ENCODE data around the gene NUCB1. TPM values are rescaled to one million over a fixed set of nuclear protein-coding genes. Genes with fewer than 3 reads are reported as not detected.

NUCB1 gene
- polyA plus RNA-seq, 3 donors, result 80.9 to 178 (median 108) TPM

DNA sequence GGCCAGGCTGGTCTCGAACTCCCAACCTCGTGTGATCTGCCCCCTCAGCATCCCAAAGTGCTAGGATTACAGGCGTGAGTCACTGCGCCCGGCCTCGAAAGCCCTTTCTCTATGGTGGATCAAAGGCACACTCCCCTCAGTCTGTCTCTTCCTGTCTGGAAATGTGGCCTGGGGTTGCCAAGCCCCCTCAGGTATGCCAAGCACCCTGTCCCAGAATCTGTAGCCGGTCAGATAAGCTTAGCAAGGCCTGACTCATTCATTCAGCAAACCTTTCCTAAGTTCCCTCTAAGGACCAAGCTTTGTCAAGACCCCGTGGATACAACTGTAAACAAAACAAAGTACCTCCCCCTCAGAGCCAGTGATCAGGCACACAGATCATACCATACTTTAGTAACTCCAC, 14.1 kb downstream of the NUCB1 start:
- H3K27ac ChIP-seq (ENCODE audit: low read depth in 1 of 2, low read length in 2 of 2), result no peak overlapping the region
- H3K27me3 ChIP-seq (ENCODE audit: control insufficient read depth in 2 of 2, insufficient read depth in 2 of 2, low read length in 2 of 2), result no peaks in the 10 kb centered on the region
- no peak for DNase-seq
- 100% methylated on average over 8 of the region's 8 CpGs for WGBS (ENCODE audit: insufficient coverage)
- peaks cover 71 to 93% of the 10 kb centered on the region in 2 donors for H3K36me3 ChIP-seq (replicated peaks in 1 of 2; ENCODE audit: control insufficient read depth in 1 of 2, insufficient read depth in 2 of 2, low read length in 2 of 2)
- intact Hi-C loops (cut with micrococcal nuclease), result no loop called here
- no peaks in the 10 kb centered on the region for H4K20me1 ChIP-seq (ENCODE audit: insufficient read depth, low read length)
- peaks cover 0 to 2% (median 0%) of the 10 kb centered on the region in 3 donors for H3K27me3 Mint-ChIP-seq (ENCODE audit: low read depth in 3 of 3)
- no peak overlapping the region for H2AFZ ChIP-seq (ENCODE audit: insufficient read depth, low read depth, low read length, poor library complexity, severe bottlenecking)
- peaks cover 66 to 95% of the 10 kb centered on the region in 2 donors for H3K36me3 Mint-ChIP-seq
- H3K4me2 ChIP-seq (replicated peaks; ENCODE audit: extremely low read depth, low read length, poor library complexity, severe bottlenecking), result no peak overlapping the region
- H3K9ac ChIP-seq (ENCODE audit: insufficient read depth, low read length, poor library complexity, severe bottlenecking), result no peak overlapping the region
- no peak overlapping the region for H3K4me3 ChIP-seq (replicated peaks in 1 of 3; ENCODE audit: low read depth in 2 of 3, low read length in 3 of 3)
- H3K9me3 Mint-ChIP-seq, result peaks cover 0 to 5% (median 0%) of the 10 kb centered on the region in 7 donors
- no peak overlapping the region for H3K4me3 Mint-ChIP-seq
- peak overlapping the region in 2 of 7 donors; percentile 15 to 66 for H3K27ac Mint-ChIP-seq
- no peak for TF ChIP-seq CTCF (IDR thresholded peaks at IDR 0.05)
- no peaks in the 10 kb centered on the region for H3K4me1 ChIP-seq (ENCODE audit: control insufficient read depth in 1 of 2, insufficient read depth in 2 of 2, low read length in 2 of 2)
- H3K79me2 ChIP-seq (ENCODE audit: insufficient read depth, low read length), result no peaks in the 10 kb centered on the region
- H3K4me1 Mint-ChIP-seq, result no peaks in the 10 kb centered on the region
- H3K9me3 ChIP-seq (replicated peaks in 1 of 2; ENCODE audit: control insufficient read depth in 1 of 2, insufficient read depth in 1 of 2, low read length in 2 of 2), result no peaks in the 10 kb centered on the region

GRCh38 chr19:48915757-48916156, 15.6 kb downstream of the NUCB1 start:
- Histone ChIP-seq H3K27ac (ENCODE audit: low read depth in 1 of 2, low read length in 2 of 2) (no peak overlapping the region), H2AFZ (ENCODE audit: insufficient read depth, low read depth, low read length, poor library complexity, severe bottlenecking) (no peak overlapping the region), H3K4me3 (replicated peaks in 1 of 3; ENCODE audit: low read depth in 2 of 3, low read length in 3 of 3) (no peak overlapping the region), H3K27me3 (ENCODE audit: control insufficient read depth in 2 of 2, insufficient read depth in 2 of 2, low read length in 2 of 2) (no peaks in the 10 kb centered on the region), H4K20me1 (ENCODE audit: insufficient read depth, low read length) (no peaks in the 10 kb centered on the region), H3K4me2 (replicated peaks; ENCODE audit: extremely low read depth, low read length, poor library complexity, severe bottlenecking) (no peak overlapping the region), H3K4me1 (ENCODE audit: control insufficient read depth in 1 of 2, insufficient read depth in 2 of 2, low read length in 2 of 2) (no peaks in the 10 kb centered on the region), H3K9me3 (replicated peaks in 1 of 2; ENCODE audit: control insufficient read depth in 1 of 2, insufficient read depth in 1 of 2, low read length in 2 of 2) (no peaks in the 10 kb centered on the region), H3K36me3 (replicated peaks in 1 of 2; ENCODE audit: control insufficient read depth in 1 of 2, insufficient read depth in 2 of 2, low read length in 2 of 2) (peaks cover 68 to 82% of the 10 kb centered on the region in 2 donors), H3K79me2 (ENCODE audit: insufficient read depth, low read length) (no peaks in the 10 kb centered on the region), H3K9ac (ENCODE audit: insufficient read depth, low read length, poor library complexity, severe bottlenecking) (no peak overlapping the region)
- H3K27me3 Mint-ChIP-seq (ENCODE audit: low read depth in 3 of 3), result peaks cover 0 to 2% (median 0%) of the 10 kb centered on the region in 3 donors
- H3K36me3 Mint-ChIP-seq, result peaks cover 59 to 90% of the 10 kb centered on the region in 2 donors
- TF ChIP-seq CTCF (IDR thresholded peaks at IDR 0.05), result no peak
- WGBS (ENCODE audit: insufficient coverage), result 54% methylated on average over 2 of the region's 8 CpGs
- intact Hi-C loops (cut with micrococcal nuclease), result no loop called here
- H3K27ac Mint-ChIP-seq, result peak overlapping the region in 2 of 7 donors; percentile 51 to 71
- H3K4me1 Mint-ChIP-seq, result no peaks in the 10 kb centered on the region
- H3K4me3 Mint-ChIP-seq, result no peak overlapping the region
- H3K9me3 Mint-ChIP-seq, result peaks cover 0 to 5% (median 0%) of the 10 kb centered on the region in 7 donors
- DNase-seq, result no peak
